Measurements from ENCODE around the gene XIST.

XIST gene

GRCh38 chrX:73785493-73785892, 67.0 kb downstream of the XIST start:
- no peak for DNase-seq

Data from SHP77 treated with DMSO at 0.1 percent for 48 hours (cell line).